Measurements from ENCODE around the gene ABAT.
"Not testable (repeated sequence)": the region's sequence is repeated elsewhere in the genome, so short reads cannot be mapped to it uniquely, and the experiment has no call there.

Gene ABAT

GRCh38 chr16:8782673-8783072 lies 108.3 kb downstream of the ABAT start:
- no peaks in the 10 kb centered on the region for H3K27me3 ChIP-seq
- H3K4me1 ChIP-seq: no peaks in the 10 kb centered on the region
- no peak overlapping the region for H3K4me3 ChIP-seq
- no peaks in the 10 kb centered on the region for H3K9me3 ChIP-seq
- no peak for DNase-seq
- H3K36me3 ChIP-seq: peaks cover 0 to 43% (median 0%) of the 10 kb centered on the region in 3 donors
- TF ChIP-seq CTCF (IDR thresholded peaks at IDR 0.05): no peak
- no peak overlapping the region for H3K27ac ChIP-seq
- intact Hi-C loops (cut with DNase I; ENCODE audit: low total_unique reads): no loop called here

- no peak for TF ChIP-seq CTCF (IDR thresholded peaks at IDR 0.05)
- no peaks in the 10 kb centered on the region for H3K9me3 ChIP-seq
- H3K27ac ChIP-seq: no peak overlapping the region
- intact Hi-C loops (cut with DNase I; ENCODE audit: low total_unique reads): no loop called here
- DNase-seq: no peak
- H3K36me3 ChIP-seq: peaks cover 0 to 16% (median 0%) of the 10 kb centered on the region in 3 donors
- H3K4me3 ChIP-seq: no peak overlapping the region
- H3K4me1 ChIP-seq: no peaks in the 10 kb centered on the region
- H3K27me3 ChIP-seq: no peaks in the 10 kb centered on the region
These were observed 111.0 kb downstream of the ABAT start for GRCh38 chr16:8785408-8785807.

GRCh38 chr16:8786316-8786715 lies 111.9 kb downstream of the ABAT start:
- intact Hi-C loops (cut with DNase I; ENCODE audit: low total_unique reads); H3K27ac ChIP-seq; DNase-seq; H3K4me3 ChIP-seq; H3K27me3 ChIP-seq; H3K9me3 ChIP-seq; H3K4me1 ChIP-seq: not testable (repeated sequence)
- peaks cover 0 to 15% (median 0%) of the 10 kb centered on the region in 3 donors for H3K36me3 ChIP-seq

- intact Hi-C loops (cut with DNase I; ENCODE audit: low total_unique reads): no loop called here
- Histone ChIP-seq H3K27ac (no peak overlapping the region), H3K27me3 (no peaks in the 10 kb centered on the region), H3K4me3 (no peak overlapping the region), H3K9me3 (no peaks in the 10 kb centered on the region), H3K4me1 (peaks cover 0 to 6% (median 0%) of the 10 kb centered on the region in 4 donors), H3K36me3 (no peaks in the 10 kb centered on the region)
- no peak for DNase-seq
- TF ChIP-seq CTCF (IDR thresholded peaks at IDR 0.05): no peak
These were observed 114.3 kb downstream of the ABAT start for GRCh38 chr16:8788578-8789172.

- no peak for TF ChIP-seq CTCF (IDR thresholded peaks at IDR 0.05)
- no peak overlapping the region for H3K27ac ChIP-seq
- intact Hi-C loops (cut with DNase I; ENCODE audit: low total_unique reads): loop anchor here (5.0 to 10.0 kb wide), 2 partner anchors 72 to 120 kb away; partner anchors contain the start of genes ABAT and CARHSP1
- no peaks in the 10 kb centered on the region for H3K9me3 ChIP-seq
- peaks cover 0 to 4% (median 0%) of the 10 kb centered on the region in 3 donors for H3K36me3 ChIP-seq
- peaks cover 0 to 50% (median 24%) of the 10 kb centered on the region in 4 donors for H3K4me1 ChIP-seq
- no peaks in the 10 kb centered on the region for H3K27me3 ChIP-seq
- DNase-seq: no peak
- H3K4me3 ChIP-seq: no peak overlapping the region
These were observed 120.7 kb downstream of the ABAT start for GRCh38 chr16:8795091-8795490.

GRCh38 chr16:8795818-8796217 lies 121.4 kb downstream of the ABAT start:
- Histone ChIP-seq H3K27me3 (no peaks in the 10 kb centered on the region), H3K9me3 (no peaks in the 10 kb centered on the region), H3K27ac (no peak overlapping the region), H3K36me3 (peaks cover 0 to 4% (median 0%) of the 10 kb centered on the region in 3 donors), H3K4me3 (no peak overlapping the region), H3K4me1 (peaks cover 0 to 56% (median 27%) of the 10 kb centered on the region in 4 donors)
- TF ChIP-seq CTCF (IDR thresholded peaks at IDR 0.05): no peak
- DNase-seq: no peak
- intact Hi-C loops (cut with DNase I; ENCODE audit: low total_unique reads): loop anchor here (5.0 to 10.0 kb wide), 2 partner anchors 71 to 121 kb away; partner anchors contain the start of genes ABAT and CARHSP1

Data from tibial artery (tissue), 4 donors.